Stomach (tissue), 9 donors: ENCODE results near the gene TNRC6C. TPM values are rescaled to one million over a fixed set of nuclear protein-coding genes. Genes with fewer than 3 reads are reported as not detected.

Experiments used
- DNase-seq, 2 donors: peaks; one replicate each; pipeline versions ENCODE4 v3.0.0 to v3.0.0-alpha.2; 2013 to 2019
- H3K27ac ChIP-seq, 5 donors: fragments of 200-600 bp in 4 of 5; sonication (generic) in 4 of 5; one replicate each; pipeline ENCODE4 v1.5.1; 2013 to 2019; ENCODE audit warnings: mild to moderate bottlenecking in 1 of 5, moderate library complexity in 1 of 5
- H3K27me3 ChIP-seq, 3 donors: fragments of 200-600 bp; sonication (generic); one replicate each; pipeline ENCODE4 v1.5.1; 2017 to 2019; ENCODE audit warnings: mixed run types in 1 of 3
- H3K36me3 ChIP-seq, 4 donors: fragments of 200-600 bp; sonication (generic); 1 replicate in 3 of 4; 2 replicates in 1 of 4; pipeline ENCODE4 v1.5.1; 2016 to 2019
- H3K4me1 ChIP-seq, 4 donors: fragments of 200-600 bp; sonication (generic); one replicate each; pipeline ENCODE4 v1.5.1; 2016 to 2019
- H3K4me3 ChIP-seq, 4 donors: fragments of 200-600 bp; sonication (generic) in 3 of 4; one replicate each; pipeline ENCODE4 v1.5.1; 2016 to 2019; ENCODE audit warnings: mild to moderate bottlenecking in 1 of 4
- H3K9me3 ChIP-seq, 4 donors: fragments of 200-600 bp; sonication (generic); one replicate each; pipeline ENCODE4 v1.5.1; 2016 to 2019
- EP300 ChIP-seq: sonication (generic); formaldehyde crosslinking; IDR thresholded peaks from one replicate; pipeline ENCODE4 v1.6.1; 2017; ENCODE audit warnings: antibody characterized with exemption
- POLR2A ChIP-seq, 4 donors: fragments of 450-650 bp; IDR thresholded peaks; one replicate each; pipeline ENCODE4 v1.6.1; 2016; ENCODE audit warnings: antibody characterized with exemption in 4 of 4, control low read depth in 2 of 4, mild to moderate bottlenecking in 1 of 4, moderate library complexity in 1 of 4
- POLR2AphosphoS5 ChIP-seq, 3 donors: sonication (generic); formaldehyde crosslinking; IDR thresholded peaks; one replicate each; pipeline ENCODE4 v1.6.1; 2016; ENCODE audit warnings: antibody characterized with exemption in 3 of 3
- WGBS, 5 donors: extraction: QIAGEN DNeasy Blood & Tissue Kit in 3 of 5; methylation state at CpG; one replicate each; pipeline versions ENCODE4 v1.1.5 to v1.1.7; 2013 to 2018; 5-methylcytosine and 5-hydroxymethylcytosine counted together
- intact Hi-C: fragments of 100-400 bp; cut with DNase I; formaldehyde crosslinking; loops from one replicate; pipeline ENCODE4 v1.15.1; 2023; ENCODE audit warnings: low total_unique reads
- polyA plus RNA-seq, 3 donors: library from polyadenylated mRNA; stranded (reverse); fragments of 200-250 nt; gene quantifications; one replicate each; pipeline ENCODE4 v1.2.3, GENCODE V29; 2013
- total RNA-seq, 5 donors: library from RNA; depleted of rRNA; stranded (reverse); fragments of >200 nt; gene quantifications; one replicate each; pipeline versions ENCODE4 v1.1.0 to v1.2.3, GENCODE V29; 2014 to 2016
- TF ChIP-seq, protein P1 (sequence below), 7 experiments: fragments of 450-650 bp in 4 of 7; fragments of 200-600 bp in 3 of 7; sonication (generic) in 3 of 7; IDR thresholded peaks; one replicate each; pipeline ENCODE4 v1.5.1; 2016 to 2019; ENCODE audit warnings: antibody characterized with exemption in 7 of 7, control low read depth in 2 of 7, mild to moderate bottlenecking in 1 of 7
- donor health status: healthy with polysubstance abuse.
- donor health status: Bipolar disorder and iron deficiency.
- donor health status: healthy.

The TNRC6C gene
- total and polyA plus RNA-seq, 8 donors = 0.92 to 64.8 (median 9.6) TPM

DNA sequence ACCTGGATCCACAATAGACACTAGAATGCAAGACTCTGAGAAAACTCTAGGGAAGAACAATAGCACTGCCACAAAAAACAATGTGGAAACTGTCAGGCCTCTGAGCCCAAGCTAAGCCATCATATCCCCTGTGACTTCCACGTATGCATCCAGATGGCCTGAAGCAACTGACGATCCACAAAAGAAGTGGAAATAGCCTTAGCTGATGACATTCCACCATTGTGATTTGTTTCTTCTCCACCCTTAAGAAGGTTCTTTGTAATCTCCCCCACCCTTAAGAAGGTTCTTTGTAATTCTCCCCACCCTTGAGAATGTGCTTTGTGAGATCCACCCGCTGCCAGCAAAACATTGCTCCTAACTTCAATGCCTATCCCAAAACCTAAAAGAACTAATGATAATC, 39.2 kb upstream of the TNRC6C start:
- peaks cover 0 to 80% (median 31%) of the 10 kb centered on the region in 3 donors for H3K27me3 ChIP-seq
- WGBS, 5 donors = 83 to 94% (median 90%) methylated on average over 3 of the region's 3 CpGs
- H3K4me3 ChIP-seq = no peak overlapping the region
- DNase-seq = no peak
- TF ChIP-seq, protein P1, sequence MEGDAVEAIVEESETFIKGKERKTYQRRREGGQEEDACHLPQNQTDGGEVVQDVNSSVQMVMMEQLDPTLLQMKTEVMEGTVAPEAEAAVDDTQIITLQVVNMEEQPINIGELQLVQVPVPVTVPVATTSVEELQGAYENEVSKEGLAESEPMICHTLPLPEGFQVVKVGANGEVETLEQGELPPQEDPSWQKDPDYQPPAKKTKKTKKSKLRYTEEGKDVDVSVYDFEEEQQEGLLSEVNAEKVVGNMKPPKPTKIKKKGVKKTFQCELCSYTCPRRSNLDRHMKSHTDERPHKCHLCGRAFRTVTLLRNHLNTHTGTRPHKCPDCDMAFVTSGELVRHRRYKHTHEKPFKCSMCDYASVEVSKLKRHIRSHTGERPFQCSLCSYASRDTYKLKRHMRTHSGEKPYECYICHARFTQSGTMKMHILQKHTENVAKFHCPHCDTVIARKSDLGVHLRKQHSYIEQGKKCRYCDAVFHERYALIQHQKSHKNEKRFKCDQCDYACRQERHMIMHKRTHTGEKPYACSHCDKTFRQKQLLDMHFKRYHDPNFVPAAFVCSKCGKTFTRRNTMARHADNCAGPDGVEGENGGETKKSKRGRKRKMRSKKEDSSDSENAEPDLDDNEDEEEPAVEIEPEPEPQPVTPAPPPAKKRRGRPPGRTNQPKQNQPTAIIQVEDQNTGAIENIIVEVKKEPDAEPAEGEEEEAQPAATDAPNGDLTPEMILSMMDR (IDR thresholded peaks at IDR 0.05) = no peak
- intact Hi-C loops = no loop called here
- peaks cover 0 to 6% (median 0%) of the 10 kb centered on the region in 4 donors for H3K9me3 ChIP-seq
- no peaks in the 10 kb centered on the region for H3K36me3 ChIP-seq
- peaks cover 0 to 28% (median 19%) of the 10 kb centered on the region in 4 donors for H3K4me1 ChIP-seq
- no peak overlapping the region for H3K27ac ChIP-seq

DNA sequence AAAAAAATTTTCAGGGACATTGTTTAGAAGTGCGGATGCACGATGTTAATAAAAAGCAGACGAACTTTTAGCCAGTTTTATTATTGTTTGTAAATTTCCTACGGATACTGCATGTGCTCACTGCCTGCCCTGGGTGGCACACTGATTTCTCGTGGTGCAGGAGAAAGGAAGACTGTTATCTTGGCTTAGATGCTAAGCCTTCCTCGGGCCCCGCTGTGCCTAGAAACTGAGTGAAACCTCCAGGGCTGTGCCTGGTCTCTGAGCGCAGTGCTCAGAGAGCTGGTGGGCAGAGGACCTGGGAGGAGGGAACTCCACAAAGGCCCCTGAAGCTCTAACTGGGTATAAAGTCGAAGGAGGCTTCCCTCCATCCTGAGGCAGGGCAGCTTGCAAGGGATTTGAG, 35.4 kb upstream of the TNRC6C start:
- Histone ChIP-seq H3K9me3 (peaks cover 0 to 6% (median 0%) of the 10 kb centered on the region in 4 donors), H3K36me3 (no peaks in the 10 kb centered on the region), H3K27ac (no peak overlapping the region), H3K4me3 (no peak overlapping the region), H3K4me1 (peaks cover 0 to 8% (median 7%) of the 10 kb centered on the region in 4 donors), H3K27me3 (peaks cover 0 to 50% (median 17%) of the 10 kb centered on the region in 3 donors)
- TF ChIP-seq, protein P1 (IDR thresholded peaks at IDR 0.05) = no peak
- TF ChIP-seq EP300 (no peak), POLR2AphosphoS5 (IDR thresholded peaks at IDR 0.05) (no peak), POLR2A (IDR thresholded peaks at IDR 0.05) (no peak)
- DNase-seq = no peak
- 70 to 76% (median 72%) methylated on average over 7 to 9 of the region's 9 CpGs for WGBS, 5 donors
- intact Hi-C loops = no loop called here

DNA sequence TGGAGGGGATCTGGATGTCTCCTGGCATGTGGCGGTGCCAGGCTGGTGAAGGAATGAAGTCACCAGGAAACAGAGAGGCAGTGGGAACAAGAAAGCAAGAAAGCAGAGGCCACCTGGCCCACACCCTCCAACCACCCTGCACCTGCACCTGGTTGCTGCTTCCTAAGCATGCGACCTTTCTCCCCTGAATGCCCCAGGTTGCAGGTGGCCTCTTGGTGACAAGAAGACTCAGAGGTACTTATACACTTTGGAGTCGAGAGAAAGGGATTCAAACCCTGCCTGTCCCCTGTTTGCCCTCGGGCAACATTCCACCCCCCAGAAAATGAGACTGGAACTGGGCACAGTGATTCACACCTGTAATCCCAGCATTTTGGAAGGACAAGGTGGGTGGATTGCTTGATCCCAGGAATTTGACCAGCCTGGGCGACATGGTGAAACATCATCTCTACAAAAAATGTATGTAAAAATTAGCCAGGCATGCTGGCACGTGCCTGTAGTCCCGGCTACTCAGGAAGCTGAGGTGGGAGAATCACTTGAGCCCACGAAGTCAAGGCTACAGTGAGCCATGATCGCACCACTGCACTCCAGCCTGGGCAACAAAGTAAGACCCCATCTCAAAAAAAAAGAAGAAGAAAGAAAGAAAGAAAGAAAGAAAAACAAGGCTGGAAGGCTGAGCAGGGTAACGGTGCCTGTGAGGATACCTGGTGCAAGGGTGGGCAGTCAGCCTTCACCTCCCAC, 34.6 kb upstream of the TNRC6C start:
- intact Hi-C loops = no loop called here
- no peak overlapping the region for H3K27ac ChIP-seq
- peaks cover 0 to 8% (median 7%) of the 10 kb centered on the region in 4 donors for H3K4me1 ChIP-seq
- no peaks in the 10 kb centered on the region for H3K36me3 ChIP-seq
- TF ChIP-seq POLR2A (IDR thresholded peaks at IDR 0.05) (no peak), POLR2AphosphoS5 (IDR thresholded peaks at IDR 0.05) (no peak), EP300 (no peak)
- TF ChIP-seq, protein P1 (IDR thresholded peaks at IDR 0.05) = no peak
- no peak overlapping the region for H3K4me3 ChIP-seq
- WGBS, 5 donors = 70 to 79% (median 73%) methylated on average over 9 to 10 of the region's 10 CpGs
- H3K27me3 ChIP-seq = peaks cover 0 to 49% (median 15%) of the 10 kb centered on the region in 3 donors
- no peak for DNase-seq
- H3K9me3 ChIP-seq = peaks cover 0 to 6% (median 0%) of the 10 kb centered on the region in 4 donors

DNA sequence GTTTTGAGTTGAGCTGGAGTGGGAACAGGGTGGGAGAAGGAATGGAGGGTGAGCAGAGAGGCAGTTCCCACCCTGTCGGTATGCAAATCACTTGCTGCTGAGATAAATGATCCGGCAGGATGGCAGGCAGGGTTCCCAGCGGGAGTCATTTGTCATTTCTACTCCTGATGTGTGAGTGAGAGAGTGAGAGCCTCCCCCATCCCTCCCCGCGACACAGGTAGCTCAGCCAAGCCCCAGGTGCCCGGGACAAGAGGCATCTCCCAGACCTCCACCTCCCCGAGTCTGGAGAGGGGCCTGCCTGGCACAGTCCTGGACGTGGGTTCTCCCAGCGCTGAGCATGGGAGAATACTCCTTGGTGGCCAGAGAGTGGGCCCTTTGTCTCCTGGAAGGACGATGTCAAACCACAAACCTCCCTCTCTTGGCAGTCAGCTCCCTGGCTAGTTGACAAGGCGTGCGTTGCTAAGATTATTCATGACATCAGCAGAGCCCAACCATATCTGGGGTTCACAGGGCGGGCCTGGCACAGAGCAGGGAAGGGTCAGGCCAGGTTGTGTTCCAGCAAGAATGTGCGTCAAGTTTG, 33.7 kb upstream of the TNRC6C start:
- Histone ChIP-seq H3K9me3 (peaks cover 0 to 6% (median 0%) of the 10 kb centered on the region in 4 donors), H3K27ac (no peak overlapping the region), H3K27me3 (peaks cover 0 to 49% (median 11%) of the 10 kb centered on the region in 3 donors), H3K36me3 (no peaks in the 10 kb centered on the region), H3K4me3 (no peak overlapping the region), H3K4me1 (peaks cover 0 to 8% (median 7%) of the 10 kb centered on the region in 4 donors)
- 21 to 40% (median 34%) methylated on average over 9 to 14 of the region's 14 CpGs for WGBS, 5 donors
- TF ChIP-seq, protein P1 (IDR thresholded peaks at IDR 0.05) = no peak
- TF ChIP-seq EP300 = no peak
- TF ChIP-seq POLR2AphosphoS5 (IDR thresholded peaks at IDR 0.05) = no peak
- no peak for TF ChIP-seq POLR2A (IDR thresholded peaks at IDR 0.05)
- intact Hi-C loops = no loop called here
- DNase-seq = peak; percentile 31 to 75
